Esophagus squamous epithelium (tissue), 5 donors: ENCODE measurements around the gene RXFP4. TPM values are rescaled to one million over a fixed set of nuclear protein-coding genes. Genes with fewer than 3 reads are reported as not detected.

Experiments used
- DNase-seq: peaks from one replicate; lab custom pipeline; 2025; lab: John Stamatoyannopoulos, UW
- H3K27ac ChIP-seq, 4 donors: fragments of 200-600 bp; sonication (generic); one replicate each; pipeline ENCODE4 v1.5.1; 2016 to 2019; ENCODE audit warnings: mild to moderate bottlenecking in 1 of 4
- H3K27me3 ChIP-seq, 4 donors: fragments of 200-600 bp; sonication (generic); 1 replicate in 3 of 4; 2 replicates in 1 of 4; pipeline versions ENCODE4 v1.5.1 to v1.6.0; 2017 to 2021; ENCODE audit warnings: antibody characterized with exemption in 1 of 4
- H3K36me3 ChIP-seq, 3 donors: fragments of 200-600 bp; sonication (generic); one replicate each; pipeline ENCODE4 v1.5.1; 2016 to 2019
- H3K4me1 ChIP-seq, 3 donors: fragments of 200-600 bp; sonication (generic); one replicate each; pipeline ENCODE4 v1.5.1; 2017 to 2019
- H3K4me3 ChIP-seq, 4 donors: fragments of 200-600 bp; sonication (generic); 1 replicate in 3 of 4; 2 replicates in 1 of 4; pipeline ENCODE4 v1.5.1; 2016 to 2019; ENCODE audit warnings: mild to moderate bottlenecking in 2 of 4, moderate library complexity in 1 of 4
- H3K9me3 ChIP-seq, 3 donors: fragments of 200-600 bp; sonication (generic); one replicate each; pipeline ENCODE4 v1.5.1; 2016 to 2019
- POLR2A ChIP-seq, 4 donors: fragments of 450-650 bp; IDR thresholded peaks; one replicate each; pipeline ENCODE4 v1.6.1; 2017; ENCODE audit warnings: antibody characterized with exemption in 4 of 4, mild to moderate bottlenecking in 4 of 4, moderate library complexity in 3 of 4
- WGBS, 2 donors: methylation state at CpG; one replicate each; pipeline ENCODE4 v1.1.5; 2018; 5-methylcytosine and 5-hydroxymethylcytosine counted together
- intact Hi-C: fragments of 100-400 bp; cut with DNase I; formaldehyde crosslinking; loops from one replicate; pipeline ENCODE4 v1.15.0; 2022
- total RNA-seq, 4 donors: library from RNA; depleted of rRNA; stranded (reverse); fragments of >200 nt; gene quantifications; one replicate each; pipeline ENCODE4 v1.1.0, GENCODE V29; 2016
- TF ChIP-seq, protein P1 (sequence below), 6 experiments: fragments of 450-650 bp in 4 of 6; fragments of 200-600 bp in 2 of 6; sonication (generic) in 2 of 6; IDR thresholded peaks; one replicate each; pipeline ENCODE4 v1.5.1; 2016 to 2019; ENCODE audit warnings: antibody characterized with exemption in 6 of 6, mild to moderate bottlenecking in 4 of 6, moderate library complexity in 4 of 6
- donor health status: DM: yes; HTN: yes; CAD: no.

The RXFP4 gene
- total RNA-seq, 4 donors from 2014 or later, result not detected

DNA sequence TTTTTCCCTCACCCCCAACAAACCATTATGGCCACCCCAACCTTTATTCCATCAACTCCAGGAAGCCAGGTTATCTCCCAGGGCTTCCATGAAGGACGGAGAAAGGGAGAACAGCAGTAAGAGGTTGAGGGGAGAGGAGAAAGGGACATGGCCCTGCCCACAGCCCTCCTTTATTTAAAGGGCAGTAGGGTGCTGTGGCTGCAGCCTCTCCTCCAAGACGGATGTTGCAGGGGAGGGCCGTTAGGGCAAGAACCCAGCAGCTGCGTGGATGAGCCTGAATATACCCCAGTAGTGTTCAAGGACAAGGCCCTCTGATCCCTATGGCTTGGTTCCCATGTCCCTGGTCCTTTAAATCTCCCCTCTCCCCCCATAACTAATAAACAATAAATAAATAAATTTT lies 5.9 kb downstream of the RXFP4 start:
- H3K4me1 ChIP-seq, result peaks cover 6 to 41% (median 25%) of the 10 kb centered on the region in 3 donors
- no peaks in the 10 kb centered on the region for H3K9me3 ChIP-seq
- TF ChIP-seq POLR2A (IDR thresholded peaks at IDR 0.05), result no peak
- TF ChIP-seq, protein P1, sequence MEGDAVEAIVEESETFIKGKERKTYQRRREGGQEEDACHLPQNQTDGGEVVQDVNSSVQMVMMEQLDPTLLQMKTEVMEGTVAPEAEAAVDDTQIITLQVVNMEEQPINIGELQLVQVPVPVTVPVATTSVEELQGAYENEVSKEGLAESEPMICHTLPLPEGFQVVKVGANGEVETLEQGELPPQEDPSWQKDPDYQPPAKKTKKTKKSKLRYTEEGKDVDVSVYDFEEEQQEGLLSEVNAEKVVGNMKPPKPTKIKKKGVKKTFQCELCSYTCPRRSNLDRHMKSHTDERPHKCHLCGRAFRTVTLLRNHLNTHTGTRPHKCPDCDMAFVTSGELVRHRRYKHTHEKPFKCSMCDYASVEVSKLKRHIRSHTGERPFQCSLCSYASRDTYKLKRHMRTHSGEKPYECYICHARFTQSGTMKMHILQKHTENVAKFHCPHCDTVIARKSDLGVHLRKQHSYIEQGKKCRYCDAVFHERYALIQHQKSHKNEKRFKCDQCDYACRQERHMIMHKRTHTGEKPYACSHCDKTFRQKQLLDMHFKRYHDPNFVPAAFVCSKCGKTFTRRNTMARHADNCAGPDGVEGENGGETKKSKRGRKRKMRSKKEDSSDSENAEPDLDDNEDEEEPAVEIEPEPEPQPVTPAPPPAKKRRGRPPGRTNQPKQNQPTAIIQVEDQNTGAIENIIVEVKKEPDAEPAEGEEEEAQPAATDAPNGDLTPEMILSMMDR (IDR thresholded peaks at IDR 0.05), result no peak
- no peaks in the 10 kb centered on the region for H3K27me3 ChIP-seq
- no peak overlapping the region for H3K4me3 ChIP-seq
- peaks cover 27 to 66% (median 51%) of the 10 kb centered on the region in 3 donors for H3K36me3 ChIP-seq
- 68 to 87% methylated on average over 4 of the region's 4 CpGs for WGBS, 2 donors
- DNase-seq, result no peak
- intact Hi-C loops, result no loop called here
- H3K27ac ChIP-seq, result no peak overlapping the region

DNA sequence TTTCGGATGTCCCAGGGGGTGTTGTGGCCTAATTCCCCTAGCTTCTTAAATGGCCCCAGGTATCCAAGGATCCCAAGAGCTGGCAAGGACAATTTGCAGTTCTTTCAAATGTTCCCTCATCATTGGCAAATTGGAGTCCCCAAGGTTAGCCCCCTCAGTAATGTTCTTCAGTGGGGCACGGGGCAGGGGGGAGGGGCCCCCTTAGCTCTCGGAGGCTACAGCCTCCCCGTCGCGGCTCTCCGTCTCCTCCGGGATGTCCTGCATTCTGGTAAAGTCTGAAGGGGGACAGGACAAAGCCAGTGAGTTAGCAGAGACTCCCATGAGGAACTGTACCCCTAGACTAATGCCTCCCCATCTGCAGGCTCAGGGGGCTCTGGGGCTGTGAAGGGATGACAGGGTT lies 6.3 kb downstream of the RXFP4 start:
- Histone ChIP-seq H3K4me3 (no peak overlapping the region), H3K27ac (no peak overlapping the region), H3K36me3 (peaks cover 32 to 70% (median 55%) of the 10 kb centered on the region in 3 donors), H3K4me1 (peaks cover 3 to 36% (median 21%) of the 10 kb centered on the region in 3 donors), H3K27me3 (no peaks in the 10 kb centered on the region), H3K9me3 (no peaks in the 10 kb centered on the region)
- TF ChIP-seq, protein P1 (IDR thresholded peaks at IDR 0.05), result no peak
- no peak for TF ChIP-seq POLR2A (IDR thresholded peaks at IDR 0.05)
- intact Hi-C loops, result no loop called here
- WGBS, 2 donors, result 93% methylated on average over 7 to 8 of the region's 8 CpGs
- no peak for DNase-seq

DNA sequence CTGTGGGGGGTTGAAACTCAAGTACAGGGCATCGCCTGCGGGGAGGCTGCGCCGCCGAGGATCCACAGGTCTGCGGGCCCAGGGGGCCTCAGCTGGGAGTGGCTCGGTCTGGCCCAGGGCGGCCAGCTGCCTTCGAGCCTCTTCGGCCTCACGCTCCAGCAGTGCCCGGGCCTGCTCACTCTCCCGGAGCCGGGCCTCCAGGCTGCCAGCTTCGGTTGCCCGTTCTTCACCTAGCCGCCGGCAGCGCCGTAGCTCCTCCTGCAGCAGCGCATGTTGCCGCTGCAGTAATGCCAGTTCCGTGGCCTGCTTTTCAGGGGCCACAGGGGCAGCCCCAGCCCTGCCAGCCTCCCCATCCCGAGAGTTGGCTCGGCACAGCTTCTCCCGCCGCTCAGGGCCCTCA lies 9.4 kb downstream of the RXFP4 start:
- Histone ChIP-seq H3K9me3 (no peaks in the 10 kb centered on the region), H3K36me3 (peaks cover 48 to 100% (median 75%) of the 10 kb centered on the region in 3 donors), H3K4me1 (peaks cover 0 to 11% (median 6%) of the 10 kb centered on the region in 3 donors), H3K27me3 (no peaks in the 10 kb centered on the region), H3K4me3 (no peak overlapping the region), H3K27ac (no peak overlapping the region)
- TF ChIP-seq, protein P1 (IDR thresholded peaks at IDR 0.05), result no peak
- TF ChIP-seq POLR2A (IDR thresholded peaks at IDR 0.05), result no peak
- intact Hi-C loops, result no loop called here
- no peak for DNase-seq
- WGBS, 2 donors, result 100% methylated on average over 1 of the region's 27 CpGs; no CpG with 5 or more reads in 1 of the 2 donors

DNA sequence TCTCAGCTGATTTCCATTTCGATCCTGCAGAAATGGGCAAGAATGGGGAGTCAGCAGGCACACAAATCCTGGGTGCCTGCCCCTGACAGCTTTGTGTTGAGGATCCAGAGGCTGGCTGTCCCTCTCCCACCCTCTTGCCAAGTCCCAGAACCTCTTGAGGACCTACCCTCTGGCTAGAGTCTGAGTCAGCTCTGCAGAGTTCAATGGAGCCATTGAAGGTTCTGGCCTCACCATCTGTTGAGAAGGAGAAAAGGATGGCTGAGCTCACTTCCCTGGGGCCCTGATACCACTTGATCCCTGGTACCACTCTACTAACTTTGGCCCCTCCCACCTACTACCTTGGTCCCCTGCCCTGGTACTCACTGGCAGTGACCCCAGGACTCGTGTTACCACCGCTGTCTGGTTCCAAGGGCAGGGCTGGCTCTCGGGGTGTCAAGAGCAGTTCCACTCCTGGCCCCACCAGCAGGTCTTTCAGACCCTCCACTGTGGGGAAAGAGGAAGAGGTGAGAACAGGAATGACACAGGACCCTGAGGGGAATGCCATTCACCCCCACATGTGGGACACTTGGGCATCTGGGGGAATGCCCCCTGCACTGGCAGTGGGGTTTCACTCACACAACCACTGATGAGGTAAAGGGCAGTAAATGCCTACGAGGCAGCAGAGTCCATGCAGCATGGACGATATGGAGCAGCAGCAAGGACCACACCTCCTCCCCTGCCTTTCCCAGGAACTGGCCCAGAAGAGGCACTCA lies 10.5 kb downstream of the RXFP4 start:
- H3K27me3 ChIP-seq, result no peaks in the 10 kb centered on the region
- 67 to 90% methylated on average over 2 to 3 of the region's 6 CpGs for WGBS, 2 donors
- TF ChIP-seq, protein P1 (IDR thresholded peaks at IDR 0.05), result no peak
- no peak for TF ChIP-seq POLR2A (IDR thresholded peaks at IDR 0.05)
- intact Hi-C loops, result no loop called here
- H3K9me3 ChIP-seq, result no peaks in the 10 kb centered on the region
- no peaks in the 10 kb centered on the region for H3K4me1 ChIP-seq
- H3K4me3 ChIP-seq, result no peak overlapping the region
- no peak for DNase-seq
- peak overlapping the region in 1 of 4 donors; percentile 49 for H3K27ac ChIP-seq
- H3K36me3 ChIP-seq, result peaks cover 48 to 100% (median 81%) of the 10 kb centered on the region in 3 donors

DNA sequence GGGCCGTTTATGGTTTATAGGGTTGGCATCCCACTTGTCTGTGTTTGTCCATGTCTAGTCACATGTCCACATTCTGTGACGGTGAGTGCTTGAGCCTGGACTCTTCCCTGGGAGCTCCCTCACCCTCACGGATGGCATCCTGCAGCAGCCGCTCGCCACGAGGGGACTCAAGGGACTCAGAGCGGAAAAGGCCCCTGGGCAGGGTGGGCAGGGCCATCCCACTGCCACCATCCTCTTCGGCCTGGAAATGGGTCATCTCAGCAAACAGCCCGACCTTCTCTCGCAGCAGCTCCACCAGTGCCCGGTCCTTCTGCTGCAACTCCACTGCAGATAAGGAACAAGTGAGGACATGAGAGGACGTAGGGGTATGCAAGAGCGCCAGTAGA lies 11.1 kb downstream of the RXFP4 start:
- DNase-seq, result no peak
- Histone ChIP-seq H3K27me3 (no peaks in the 10 kb centered on the region), H3K27ac (peak overlapping the region in 1 of 4 donors; percentile 49), H3K36me3 (peaks cover 43 to 100% (median 81%) of the 10 kb centered on the region in 3 donors), H3K9me3 (no peaks in the 10 kb centered on the region), H3K4me1 (no peaks in the 10 kb centered on the region), H3K4me3 (no peak overlapping the region)
- WGBS, 2 donors, result 90 to 94% methylated on average over 5 of the region's 13 CpGs
- no peak for TF ChIP-seq POLR2A (IDR thresholded peaks at IDR 0.05)
- TF ChIP-seq, protein P1 (IDR thresholded peaks at IDR 0.05), result no peak
- intact Hi-C loops, result no loop called here
